GM18907 (cell line): ENCODE results near the gene PLCD1.
"Not testable (repeated sequence)": the region's sequence is repeated elsewhere in the genome, so short reads cannot be mapped to it uniquely, and the experiment has no call there.

ENCODE experiments used
- ATAC-seq: cut with Tn5 transposase; IDR thresholded peaks from one replicate; pipeline ENCODE4 v1.9.1; 2021; ENCODE audit warnings: mild to moderate bottlenecking, moderate library complexity; ENCODE audit not compliant: unreplicated experiment

The PLCD1 gene

GRCh38 chr3:38029400-38030125 lies at the start of gene PLCD1:
TSS of gene PLCD1 (minus strand) at chr3:38029642. CDS start at chr3:38029539, 103 bp downstream.
- ATAC-seq: no peak

- not testable (repeated sequence) for ATAC-seq
Measured at GRCh38 chr3:38077073-38077472, 47.6 kb upstream of the PLCD1 start.

- no peak for ATAC-seq
Measured at GRCh38 chr3:38070013-38070412, 40.6 kb upstream of the PLCD1 start.

GRCh38 chr3:38067508-38068233 lies 38.2 kb upstream of the PLCD1 start:
- ATAC-seq: no peak

GRCh38 chr3:38064453-38064852 lies 35.0 kb upstream of the PLCD1 start:
- ATAC-seq: not testable (repeated sequence)

- ATAC-seq: no peak
Measured at GRCh38 chr3:38062809-38063208, 33.4 kb upstream of the PLCD1 start.

GRCh38 chr3:38059591-38059990 lies 30.1 kb upstream of the PLCD1 start:
- no peak for ATAC-seq

GRCh38 chr3:38059148-38059547 lies 29.7 kb upstream of the PLCD1 start:
- ATAC-seq: no peak

- no peak for ATAC-seq
Measured at GRCh38 chr3:38054499-38055001, 25.1 kb upstream of the PLCD1 start.

GRCh38 chr3:38053813-38054498 lies 24.5 kb upstream of the PLCD1 start:
- not testable (repeated sequence) for ATAC-seq

- not testable (repeated sequence) for ATAC-seq
Measured at GRCh38 chr3:38053286-38053685, 23.8 kb upstream of the PLCD1 start.

GRCh38 chr3:38051131-38051530 lies 21.7 kb upstream of the PLCD1 start:
- no peak for ATAC-seq

GRCh38 chr3:38049358-38050126 lies 20.1 kb upstream of the PLCD1 start:
- no peak for ATAC-seq

- ATAC-seq: no peak
Measured at GRCh38 chr3:38047896-38048295, 18.5 kb upstream of the PLCD1 start.

GRCh38 chr3:38046821-38047220 lies 17.4 kb upstream of the PLCD1 start:
- ATAC-seq: no peak

- no peak for ATAC-seq
Measured at GRCh38 chr3:38046027-38046426, 16.6 kb upstream of the PLCD1 start.

GRCh38 chr3:38043486-38043885 lies 14.0 kb upstream of the PLCD1 start:
- ATAC-seq: no peak

GRCh38 chr3:38040401-38040800 lies 11.0 kb upstream of the PLCD1 start:
- ATAC-seq: no peak

- peak; percentile 40 for ATAC-seq
Measured at GRCh38 chr3:38039899-38040261, 10.4 kb upstream of the PLCD1 start.

GRCh38 chr3:38039101-38039898 lies 9.9 kb upstream of the PLCD1 start, which contains the start of gene DLEC1:
TSS of gene DLEC1 (plus strand) at chr3:38039208. CDS start at chr3:38039226, 18 bp downstream.
- ATAC-seq: peak; percentile 90
